K562 (cell line): Measurements from ENCODE around the gene CHMP1A. TPM values are rescaled to one million over a fixed set of nuclear protein-coding genes. Genes with fewer than 3 reads are reported as not detected.

ENCODE experiments used
- ARHGAP35 ChIP-seq: fragments of 450-650 bp; IDR thresholded peaks from 2 replicates; pipeline ENCODE4 v1.6.1; 2018; ENCODE audit not compliant: partially characterized antibody
- CREB5 ChIP-seq: fragments of 250-450 bp; sonication (Bioruptor Pico); IDR thresholded peaks from 2 replicates; pipeline ENCODE4 v1.5.0; 2020; ENCODE audit warnings: mild to moderate bottlenecking
- CXXC5 ChIP-seq: fragments of 250-450 bp; sonication (Bioruptor Pico); IDR thresholded peaks from 2 replicates; pipeline ENCODE4 v1.8.0; 2022; ENCODE audit warnings: inconsistent platforms, mild to moderate bottlenecking, moderate library complexity
- E2F6 ChIP-seq, 2 experiments: IDR thresholded peaks; 2 replicates each; pipeline ENCODE4 v1.6.1; 2011; ENCODE audit warnings: borderline replicate concordance in 1 of 2, control low read depth in 1 of 2, low read depth in 1 of 2, low read length in 1 of 2, mild to moderate bottlenecking in 1 of 2, mixed read lengths in 1 of 2, moderate library complexity in 1 of 2; ENCODE audit not compliant: insufficient read depth in 1 of 2, insufficient read length in 1 of 2, poor library complexity in 1 of 2, severe bottlenecking in 1 of 2; ENCODE audit errors: extremely low read depth in 1 of 2
- IFI16 ChIP-seq: fragments of 250-450 bp; sonication (Bioruptor Pico); IDR thresholded peaks from 2 replicates; pipeline ENCODE4 v2.1.2; 2022; ENCODE audit warnings: mild to moderate bottlenecking, inconsistent platforms
- MNT ChIP-seq, 2 experiments: fragments of 450-650 bp; conservative IDR thresholded peaks; 2 replicates each; pipeline ENCODE4 v1.6.1; 2017; ENCODE audit warnings: mild to moderate bottlenecking in 2 of 2, moderate library complexity in 2 of 2
- PTRF ChIP-seq: fragments of 450-650 bp; IDR thresholded peaks from 2 replicates; pipeline ENCODE4 v1.6.1; 2016; ENCODE audit warnings: mild to moderate bottlenecking, missing genetic modification characterization, missing compliant biosample characterization
- RBM15 ChIP-seq: fragments of 200-400 bp; formaldehyde crosslinking; IDR thresholded peaks from 2 replicates; pipeline ENCODE4 v1.6.1; 2018; ENCODE audit warnings: mild to moderate bottlenecking, low read length, moderate library complexity; ENCODE audit not compliant: insufficient read depth
- SMAD4 ChIP-seq: fragments of 250-450 bp; sonication (Bioruptor Pico); conservative IDR thresholded peaks from 2 replicates; pipeline ENCODE4 v1.8.0; 2021; ENCODE audit warnings: inconsistent platforms, mild to moderate bottlenecking, moderate library complexity
- SOX6 ChIP-seq: fragments of 450-650 bp; IDR thresholded peaks from 2 replicates; pipeline ENCODE4 v1.6.1; 2014; ENCODE audit warnings: mild to moderate bottlenecking
- TBP ChIP-seq: optimal IDR thresholded peaks from 2 replicates; pipeline ENCODE3; 2011; ENCODE audit warnings: low read depth, low read length, improper control_type of control experiment
- ZNF318 ChIP-seq, 2 experiments: fragments of 450-650 bp; IDR thresholded peaks; 2 replicates each; pipeline ENCODE4 v1.6.1; 2016; ENCODE audit warnings: mild to moderate bottlenecking in 2 of 2, borderline replicate concordance in 1 of 2, low read depth in 1 of 2, moderate library complexity in 1 of 2
- polyA plus RNA-seq, 8 experiments: library from polyadenylated mRNA; depleted of rRNA in 4 of 8; stranded (reverse) in 5 of 8; unstranded in 3 of 8; fragments of >200 nt; fragmentation: Nextera tagmentation in 2 of 8; fragmentation: Illumina TruSeq in 1 of 8; extraction: Ambion mirVana in 2 of 8; extraction: Trizol in 1 of 8; gene quantifications; 2 replicates each; pipeline versions ENCODE4 v1.2.1 to v1.2.3, GENCODE V29; 2011 to 2014; ENCODE audit warnings: inconsistent platforms in 1 of 8, missing spikeins in 1 of 8
- total RNA-seq, 7 experiments: library from RNA; depleted of rRNA in 6 of 7; stranded (reverse); fragments of >200 nt in 6 of 7; fragmentation: Illumina TruSeq in 2 of 7; extraction: Trizol in 2 of 7; gene quantifications; 2 replicates each; pipeline versions ENCODE4 v1.2.1 to v1.2.3, GENCODE V29; 2011 to 2021; ENCODE audit warnings: low replicate concordance in 1 of 7

The CHMP1A gene
- total and polyA plus RNA-seq, 9 of the 15 experiments (the other 6 are each of a cell fraction or from before 2014, with no cell fraction given), result 0.83 to 79.9 (median 45.2) TPM

GRCh38 chr16:89701425-89702406 lies 44.2 kb upstream of the CHMP1A start, which contains the start of gene SPATA2L (continued):
- TF ChIP-seq ZNF318 (IDR thresholded peaks at IDR 0.05; ENCODE audit: borderline replicate concordance in 1 of 2, low read depth in 1 of 2) (no peak), RBM15 (no peak), SMAD4 (CRISPR knock-in tag) (0 out of 2 replicates have a peak, but pooled peaks have one; percentile 31), CXXC5 (CRISPR knock-in tag) (peak; percentile 79), MNT (conservative IDR thresholded peaks at IDR 0.05) (peak; percentile 79 to 92), PTRF (no peak), TBP (peak; percentile 42), ARHGAP35 (no peak), E2F6 (IDR thresholded peaks at IDR 0.05; ENCODE audit: borderline replicate concordance in 1 of 2, extremely low read depth in 1 of 2, insufficient read depth in 1 of 2, insufficient read length in 1 of 2, low read depth in 1 of 2, low read length in 1 of 2, poor library complexity in 1 of 2, severe bottlenecking in 1 of 2) (peak; percentile 58 to 60), SOX6 (0 out of 2 replicates have a peak, but pooled peaks have one; percentile 15), IFI16 (CRISPR knock-in tag) (no peak), CREB5 (CRISPR knock-in tag) (no peak)
